DMS53 (cell line): ENCODE results near the gene GALNT17.
"Not testable (repeated sequence)": the region's sequence is repeated elsewhere in the genome, so short reads cannot be mapped to it uniquely, and the experiment has no call there.

Experiments used
- DNase-seq: peaks from one replicate; lab custom pipeline; 2025; lab: John Stamatoyannopoulos, UW

The GALNT17 gene

GRCh38 chr7:71563276-71563675 is 431.3 kb downstream of the GALNT17 start:
- no peak for DNase-seq

- DNase-seq, result no peak
These were observed 434.4 kb downstream of the GALNT17 start for GRCh38 chr7:71566376-71566775.

- DNase-seq, result no peak
These were observed 435.0 kb downstream of the GALNT17 start for GRCh38 chr7:71566991-71567390.

- DNase-seq, result no peak
These were observed 442.4 kb downstream of the GALNT17 start for GRCh38 chr7:71574153-71574860.

GRCh38 chr7:71580027-71580426 is 448.1 kb downstream of the GALNT17 start:
- DNase-seq, result no peak

GRCh38 chr7:71584256-71584655 is 452.3 kb downstream of the GALNT17 start:
- DNase-seq, result no peak

GRCh38 chr7:71591876-71592275 is 459.9 kb downstream of the GALNT17 start:
- no peak for DNase-seq

GRCh38 chr7:71592388-71592787 is 460.4 kb downstream of the GALNT17 start:
- not testable (repeated sequence) for DNase-seq

- DNase-seq, result no peak
These were observed 462.8 kb downstream of the GALNT17 start for GRCh38 chr7:71594736-71595135.

- no peak for DNase-seq
These were observed 463.2 kb downstream of the GALNT17 start for GRCh38 chr7:71595176-71595575.

- DNase-seq, result no peak
These were observed 466.6 kb downstream of the GALNT17 start for GRCh38 chr7:71598553-71598952.

GRCh38 chr7:71601851-71602250 is 469.9 kb downstream of the GALNT17 start:
- DNase-seq, result no peak

- no peak for DNase-seq
These were observed 473.0 kb downstream of the GALNT17 start for GRCh38 chr7:71604818-71605414.

GRCh38 chr7:71611986-71612385 is 480.0 kb downstream of the GALNT17 start:
- DNase-seq, result no peak

GRCh38 chr7:71612911-71613310 is 481.0 kb downstream of the GALNT17 start:
- no peak for DNase-seq

GRCh38 chr7:71613313-71613712 is 481.4 kb downstream of the GALNT17 start:
- DNase-seq, result no peak

- no peak for DNase-seq
These were observed 483.1 kb downstream of the GALNT17 start for GRCh38 chr7:71615017-71615416.

- no peak for DNase-seq
These were observed 484.3 kb downstream of the GALNT17 start for GRCh38 chr7:71616217-71616616.

GRCh38 chr7:71618278-71618677 is 486.3 kb downstream of the GALNT17 start:
- no peak for DNase-seq

GRCh38 chr7:71625545-71625944 is 493.6 kb downstream of the GALNT17 start:
- no peak for DNase-seq

- no peak for DNase-seq
These were observed 494.3 kb downstream of the GALNT17 start for GRCh38 chr7:71626206-71626605.

GRCh38 chr7:71627651-71628050 is 495.7 kb downstream of the GALNT17 start:
- DNase-seq, result no peak

- DNase-seq, result no peak
These were observed 498.6 kb downstream of the GALNT17 start for GRCh38 chr7:71630516-71630915.

- DNase-seq, result peak; percentile 65
These were observed 501.6 kb downstream of the GALNT17 start for GRCh38 chr7:71633551-71634008.
